HL-60/S4 treated with retinoic acid at 250 ng/mL for 4 days and 3 days (cell line): Measurements from ENCODE around the gene ACACB.
"Not testable (repeated sequence)": the region's sequence is repeated elsewhere in the genome, so short reads cannot be mapped to it uniquely, and the experiment has no call there.

Experiments
- in situ Hi-C: fragments of 300-500 bp; cut with MboI; formaldehyde crosslinking; loops from 2 replicates; pipeline ENCODE4 v1.7.0; 2022; ENCODE audit warnings: low sequenced_read_pairs

Gene ACACB

GRCh38 chr12:109137055-109137454 is 20.7 kb downstream of the ACACB start:
- in situ Hi-C loops, result no loop called here

DNA sequence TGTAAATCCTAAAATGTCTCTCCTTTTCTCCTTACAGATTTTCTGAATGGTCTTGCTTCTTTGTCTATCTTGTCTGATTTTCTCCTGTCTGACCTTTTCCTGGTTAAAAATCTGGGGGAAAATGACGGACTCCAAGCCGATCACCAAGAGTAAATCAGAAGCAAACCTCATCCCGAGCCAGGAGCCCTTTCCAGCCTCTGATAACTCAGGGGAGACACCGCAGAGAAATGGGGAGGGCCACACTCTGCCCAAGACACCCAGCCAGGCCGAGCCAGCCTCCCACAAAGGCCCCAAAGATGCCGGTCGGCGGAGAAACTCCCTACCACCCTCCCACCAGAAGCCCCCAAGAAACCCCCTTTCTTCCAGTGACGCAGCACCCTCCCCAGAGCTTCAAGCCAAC is 23.0 kb downstream of the ACACB start:
- in situ Hi-C loops, result no loop called here

GRCh38 chr12:109139791-109140190 is 23.4 kb downstream of the ACACB start:
- in situ Hi-C loops, result no loop called here

- in situ Hi-C loops, result no loop called here
Measured at GRCh38 chr12:109140560-109140959, 24.2 kb downstream of the ACACB start.

- in situ Hi-C loops, result no loop called here
Measured at GRCh38 chr12:109144224-109144623, 27.8 kb downstream of the ACACB start.

DNA sequence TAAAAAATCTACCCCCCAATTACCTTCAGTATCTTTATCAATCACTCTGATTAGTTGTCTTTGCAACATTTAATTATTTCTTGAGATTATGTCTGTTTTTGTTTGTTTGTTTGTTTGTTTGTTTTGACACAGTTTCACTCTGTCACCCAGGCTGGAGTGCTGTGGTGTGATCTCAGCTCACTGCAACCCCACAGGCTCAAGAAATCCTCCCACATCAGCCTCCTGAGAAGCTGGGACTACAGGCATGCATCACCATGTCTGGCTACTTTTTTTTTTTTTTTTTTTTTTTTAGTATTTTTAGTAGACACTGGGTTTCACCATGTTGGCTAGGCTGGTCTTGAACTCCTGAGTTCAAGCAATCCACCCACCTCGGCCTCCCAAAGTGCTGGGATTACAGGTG is 30.7 kb downstream of the ACACB start:
- in situ Hi-C loops, result not testable (repeated sequence)

DNA sequence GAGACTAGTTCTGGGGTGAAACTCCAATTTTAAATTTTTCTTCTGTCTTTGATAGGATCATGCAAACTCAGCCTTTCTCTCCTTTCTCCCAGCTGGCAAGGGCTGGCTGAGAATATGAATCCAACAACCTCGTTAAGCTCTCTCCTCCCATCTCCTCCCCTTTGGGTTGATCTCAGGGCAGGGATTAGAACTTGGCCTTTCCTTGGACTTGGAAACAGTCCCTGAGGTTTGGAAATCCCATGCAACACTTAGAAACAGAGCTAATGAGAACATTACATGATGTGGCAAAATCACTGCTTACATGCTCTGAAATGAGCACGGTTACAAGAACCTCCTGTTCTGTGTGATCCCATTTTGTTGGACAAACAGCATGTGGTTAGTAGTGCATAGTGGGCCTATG is 31.6 kb downstream of the ACACB start:
- in situ Hi-C loops, result no loop called here

DNA sequence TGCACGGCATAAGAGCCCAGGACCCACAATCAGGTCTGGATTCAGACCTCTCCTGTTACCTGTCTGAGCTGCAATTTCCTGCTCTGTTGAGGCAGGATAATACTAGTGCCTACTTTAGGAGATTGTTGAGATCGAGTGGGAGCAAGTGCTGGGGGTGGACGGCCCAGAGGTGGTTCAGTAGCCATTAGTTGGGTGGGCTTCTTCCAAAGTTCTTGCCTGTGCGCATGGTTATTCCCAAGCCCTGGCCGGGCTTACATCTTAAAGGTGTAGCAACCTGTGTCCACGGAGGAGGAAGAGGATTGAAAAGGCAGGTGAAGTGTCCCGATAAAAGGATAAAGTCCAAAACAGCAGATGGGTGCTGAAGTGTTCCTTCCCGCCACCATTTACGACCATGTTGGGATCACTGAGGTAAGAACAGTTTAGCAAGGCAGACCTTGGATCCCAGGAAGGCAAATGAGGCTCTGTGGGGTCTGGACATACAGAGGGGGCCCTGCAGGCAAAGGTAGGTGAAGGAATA is 33.8 kb downstream of the ACACB start:
- in situ Hi-C loops, result no loop called here

DNA sequence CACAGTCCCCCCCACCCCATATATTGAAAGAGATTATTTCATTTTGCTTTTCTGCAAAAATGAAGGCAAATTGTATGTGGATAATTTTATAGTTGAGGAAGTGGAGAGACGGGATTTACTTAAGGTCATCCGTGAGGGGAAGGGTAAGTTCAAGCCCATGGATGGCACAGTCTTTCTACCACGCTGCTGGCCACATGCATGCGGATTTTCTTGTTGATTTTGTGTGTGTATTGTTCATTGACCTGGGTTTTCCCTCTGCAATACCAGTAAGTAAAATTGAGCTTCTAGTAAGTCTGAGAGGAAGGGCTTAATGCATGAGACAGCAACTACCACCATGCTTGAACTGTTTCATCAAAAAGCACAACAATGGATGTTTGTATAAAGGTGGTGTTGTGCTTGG is 35.1 kb downstream of the ACACB start:
- in situ Hi-C loops, result no loop called here

- in situ Hi-C loops, result no loop called here
Measured at GRCh38 chr12:109153821-109154441, 37.5 kb downstream of the ACACB start.

DNA sequence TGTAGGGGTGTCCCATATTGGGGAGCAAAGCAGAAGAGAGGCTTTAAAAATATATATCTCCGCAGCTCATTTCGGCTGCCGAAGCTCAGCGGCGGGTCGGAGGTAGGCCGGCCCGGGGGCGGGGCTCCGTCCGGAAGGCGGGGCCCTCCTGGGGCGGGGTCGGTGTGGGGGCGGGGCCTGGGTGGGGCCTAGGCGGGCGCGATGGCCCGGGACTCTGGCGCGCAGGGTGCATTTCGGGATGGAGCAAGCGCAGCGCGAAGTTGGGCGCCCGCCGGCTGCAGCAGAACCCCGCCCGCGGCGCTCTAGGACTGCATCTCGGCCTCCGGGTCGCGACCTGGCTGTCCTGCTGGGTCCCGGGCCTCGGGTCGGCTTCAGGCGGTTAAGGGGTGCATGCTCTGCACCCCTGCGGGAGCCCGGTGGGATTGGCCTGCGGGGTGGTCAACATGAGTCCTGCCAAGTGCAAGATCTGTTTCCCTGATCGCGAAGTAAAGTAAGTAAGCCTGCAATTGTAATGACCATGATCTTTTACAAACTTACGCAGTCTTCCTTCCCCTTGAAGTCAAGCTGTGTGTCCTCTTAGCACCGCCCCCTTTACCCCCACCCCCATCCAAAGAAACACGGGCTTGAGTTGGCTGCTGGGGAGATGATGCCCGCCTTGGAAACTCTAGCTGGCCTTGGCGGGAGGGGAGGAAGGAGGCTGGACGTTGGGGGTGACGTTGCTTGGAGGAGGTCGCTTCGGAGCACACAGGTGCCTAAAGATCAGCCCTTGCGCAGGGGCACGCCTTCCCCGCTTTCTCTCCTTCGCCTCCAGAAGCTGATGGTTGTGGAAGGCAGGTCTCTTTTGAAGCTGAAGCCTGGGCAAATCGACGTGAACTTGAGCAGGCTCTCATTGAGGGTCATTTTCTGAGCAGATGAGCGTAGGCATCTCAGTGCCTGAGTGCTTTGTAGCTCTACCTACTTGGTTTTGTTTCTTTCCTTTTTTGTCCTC is 38.4 kb downstream of the ACACB start:
- in situ Hi-C loops, result no loop called here

- in situ Hi-C loops, result no loop called here
Measured at GRCh38 chr12:109156036-109156435, 39.6 kb downstream of the ACACB start.

- in situ Hi-C loops, result no loop called here
Measured at GRCh38 chr12:109156586-109156985, 40.2 kb downstream of the ACACB start.

- in situ Hi-C loops, result no loop called here
Measured at GRCh38 chr12:109157986-109158385, 41.6 kb downstream of the ACACB start.

DNA sequence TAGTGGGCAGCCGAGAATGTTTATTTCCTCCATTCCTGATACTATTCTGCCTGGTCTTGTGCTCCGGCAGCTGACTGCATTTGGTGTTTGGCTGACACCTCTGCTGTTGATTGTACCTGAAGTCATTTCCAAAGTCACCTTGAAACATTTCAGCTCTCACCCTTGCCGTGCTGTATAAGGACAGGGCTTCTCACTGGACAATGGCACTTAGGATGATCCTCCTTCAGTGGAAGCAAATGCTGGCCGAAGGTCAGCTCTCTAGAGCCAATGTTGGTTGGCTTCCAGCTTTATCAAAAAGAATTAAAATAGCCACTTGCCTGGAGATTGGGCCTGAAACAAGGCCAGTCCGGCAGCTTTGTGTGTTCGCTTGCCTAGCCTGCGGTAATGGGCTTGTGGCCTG is 44.0 kb downstream of the ACACB start:
- in situ Hi-C loops, result no loop called here

GRCh38 chr12:109160873-109161272 is 44.5 kb downstream of the ACACB start:
- in situ Hi-C loops, result no loop called here

DNA sequence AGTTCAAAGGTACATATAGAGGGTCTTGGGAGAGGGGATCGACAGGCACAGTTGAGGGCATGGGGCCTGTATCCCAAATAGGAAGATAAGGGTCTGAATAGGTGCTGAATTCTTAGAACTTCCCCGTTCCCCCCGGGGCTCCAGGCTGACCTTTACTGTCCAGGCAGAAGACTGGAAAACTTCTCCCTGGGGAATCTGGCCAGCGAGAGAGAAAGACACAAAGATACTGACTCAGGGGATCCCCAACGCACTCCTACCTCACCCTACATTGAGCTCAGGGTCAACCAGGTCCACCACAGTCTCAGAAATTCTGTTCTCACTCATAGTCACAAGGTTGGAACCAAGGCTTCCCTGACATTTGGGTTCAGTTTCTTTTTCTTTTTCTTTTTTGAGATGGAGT is 46.2 kb downstream of the ACACB start:
- in situ Hi-C loops, result no loop called here

GRCh38 chr12:109163167-109163566 is 46.8 kb downstream of the ACACB start:
- in situ Hi-C loops, result no loop called here

GRCh38 chr12:109165599-109165998 is 49.2 kb downstream of the ACACB start:
- in situ Hi-C loops, result no loop called here

GRCh38 chr12:109166371-109166770 is 50.0 kb downstream of the ACACB start:
- in situ Hi-C loops, result no loop called here

GRCh38 chr12:109167781-109168180 is 51.4 kb downstream of the ACACB start:
- in situ Hi-C loops, result no loop called here

DNA sequence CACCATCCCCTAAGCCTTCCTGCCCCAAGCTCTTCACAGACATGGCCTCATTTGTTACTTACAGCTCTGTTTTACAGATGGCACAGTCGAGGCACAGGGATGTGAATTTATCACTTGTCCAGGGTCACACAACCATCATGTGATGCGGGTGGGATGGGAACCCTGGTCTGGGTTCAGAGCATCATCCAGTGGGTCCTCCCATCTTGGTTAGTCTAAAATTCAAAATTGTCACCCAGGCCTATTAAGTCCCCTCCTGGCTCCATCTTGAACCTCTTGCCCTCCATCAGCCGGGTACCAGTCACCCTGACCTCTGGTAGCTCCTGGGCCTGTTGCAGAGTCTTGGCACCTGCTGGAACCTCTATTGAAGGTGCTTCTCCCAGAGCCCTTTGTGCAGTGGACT is 52.9 kb downstream of the ACACB start:
- in situ Hi-C loops, result no loop called here
